Left ventricle myocardium inferior (tissue), 1 donor: ENCODE data around the gene RPL7A. TPM values are rescaled to one million over a fixed set of nuclear protein-coding genes. Genes with fewer than 3 reads are reported as not detected.
"Not testable (repeated sequence)": the region's sequence is repeated elsewhere in the genome, so short reads cannot be mapped to it uniquely, and the experiment has no call there.

Experiments used
- DNase-seq: peaks from one replicate; pipeline ENCODE4 v3.0.0-alpha.2; 2020
- H3K27ac ChIP-seq: fragments of 200-600 bp; replicated peaks from 2 replicates; pipeline ENCODE4 v1.8.0; 2021
- H3K27me3 ChIP-seq: fragments of 200-600 bp; 2 replicates; pipeline ENCODE4 v1.8.0; 2021; ENCODE audit warnings: low read depth
- H3K36me3 ChIP-seq: fragments of 200-600 bp; 2 replicates; pipeline ENCODE4 v1.8.0; 2021
- H3K4me1 ChIP-seq: fragments of 200-600 bp; 2 replicates; pipeline ENCODE4 v1.8.0; 2021
- H3K4me3 ChIP-seq: fragments of 200-600 bp; 2 replicates; pipeline ENCODE4 v1.8.0; 2021; ENCODE audit warnings: mild to moderate bottlenecking, moderate library complexity
- H3K9me3 ChIP-seq: fragments of 200-600 bp; replicated peaks from 2 replicates; pipeline ENCODE4 v1.8.0; 2021
- intact Hi-C: fragments of 100-400 bp; cut with micrococcal nuclease; formaldehyde crosslinking; loops from one replicate; pipeline ENCODE4 v1.11.0; 2022
- total RNA-seq: library from RNA; stranded (reverse); fragmentation: NEBNext Ultra II Directional; extraction: Animal tissue kit (Norgen Biotek cat#: 25700); gene quantifications from one replicate; pipeline ENCODE4 v1.2.1, GENCODE V29; 2021
- TF ChIP-seq, protein P1 (sequence below): fragments of 200-600 bp; IDR thresholded peaks from 2 replicates; pipeline ENCODE4 v1.8.0; 2021; ENCODE audit warnings: antibody characterized with exemption, mild to moderate bottlenecking, borderline replicate concordance
- donor health status: DM: no; HTN: yes; CAD: no; lungs with severe emphysema.

The RPL7A gene
- total RNA-seq, 1 donor from 2014 or later = 859 TPM

DNA sequence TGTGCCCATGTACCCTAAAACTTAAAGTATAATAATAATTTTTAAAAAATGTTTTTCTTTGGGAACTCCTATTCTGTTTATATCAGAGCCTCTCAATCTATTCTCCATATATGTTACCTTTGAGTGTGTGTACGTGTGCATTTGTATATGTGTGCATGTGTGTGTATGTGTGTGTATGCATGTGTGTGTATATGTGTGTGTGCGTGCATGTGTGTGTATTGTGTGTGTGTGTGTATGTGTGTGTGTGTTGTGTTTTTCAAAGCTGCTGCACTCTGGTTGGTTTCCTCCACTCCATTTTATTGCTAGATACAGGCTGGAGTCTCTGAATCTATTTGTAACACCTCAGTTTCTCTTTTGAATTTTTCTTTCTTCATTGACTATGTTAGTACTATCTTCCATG, 32.0 kb upstream of the RPL7A start:
- Histone ChIP-seq H3K36me3 (no peaks in the 10 kb centered on the region), H3K27me3 (peaks cover 14% of the 10 kb centered on the region), H3K4me1 (no peaks in the 10 kb centered on the region), H3K9me3 (no peaks in the 10 kb centered on the region), H3K4me3 (no peak overlapping the region), H3K27ac (no peak overlapping the region)
- TF ChIP-seq, protein P1, sequence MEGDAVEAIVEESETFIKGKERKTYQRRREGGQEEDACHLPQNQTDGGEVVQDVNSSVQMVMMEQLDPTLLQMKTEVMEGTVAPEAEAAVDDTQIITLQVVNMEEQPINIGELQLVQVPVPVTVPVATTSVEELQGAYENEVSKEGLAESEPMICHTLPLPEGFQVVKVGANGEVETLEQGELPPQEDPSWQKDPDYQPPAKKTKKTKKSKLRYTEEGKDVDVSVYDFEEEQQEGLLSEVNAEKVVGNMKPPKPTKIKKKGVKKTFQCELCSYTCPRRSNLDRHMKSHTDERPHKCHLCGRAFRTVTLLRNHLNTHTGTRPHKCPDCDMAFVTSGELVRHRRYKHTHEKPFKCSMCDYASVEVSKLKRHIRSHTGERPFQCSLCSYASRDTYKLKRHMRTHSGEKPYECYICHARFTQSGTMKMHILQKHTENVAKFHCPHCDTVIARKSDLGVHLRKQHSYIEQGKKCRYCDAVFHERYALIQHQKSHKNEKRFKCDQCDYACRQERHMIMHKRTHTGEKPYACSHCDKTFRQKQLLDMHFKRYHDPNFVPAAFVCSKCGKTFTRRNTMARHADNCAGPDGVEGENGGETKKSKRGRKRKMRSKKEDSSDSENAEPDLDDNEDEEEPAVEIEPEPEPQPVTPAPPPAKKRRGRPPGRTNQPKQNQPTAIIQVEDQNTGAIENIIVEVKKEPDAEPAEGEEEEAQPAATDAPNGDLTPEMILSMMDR = no peak
- intact Hi-C loops = no loop called here
- DNase-seq = no peak

DNA sequence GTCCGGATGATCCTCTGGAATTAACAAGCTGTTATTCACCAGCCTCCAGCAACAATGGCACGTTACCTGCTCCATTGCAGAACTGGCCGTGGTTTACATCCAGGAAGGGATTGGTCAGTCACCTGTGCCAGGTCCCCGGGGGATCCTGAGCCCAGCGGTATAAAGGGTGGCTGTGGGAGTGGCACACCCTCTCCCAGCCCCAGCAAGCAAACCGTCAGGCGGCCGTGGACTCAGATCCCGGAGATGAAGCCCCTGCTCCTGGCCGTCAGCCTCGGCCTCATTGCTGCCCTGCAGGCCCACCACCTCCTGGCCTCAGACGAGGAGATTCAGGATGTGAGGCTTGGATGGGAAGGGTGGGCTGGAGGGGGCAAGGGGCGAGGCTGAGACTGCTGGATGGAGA, 30.5 kb upstream of the RPL7A start:
- H3K27ac ChIP-seq, H3K4me1 ChIP-seq, intact Hi-C loops, H3K36me3 ChIP-seq, DNase-seq, H3K4me3 ChIP-seq, H3K9me3 ChIP-seq: not testable (repeated sequence)
- peaks cover 14% of the 10 kb centered on the region for H3K27me3 ChIP-seq

DNA sequence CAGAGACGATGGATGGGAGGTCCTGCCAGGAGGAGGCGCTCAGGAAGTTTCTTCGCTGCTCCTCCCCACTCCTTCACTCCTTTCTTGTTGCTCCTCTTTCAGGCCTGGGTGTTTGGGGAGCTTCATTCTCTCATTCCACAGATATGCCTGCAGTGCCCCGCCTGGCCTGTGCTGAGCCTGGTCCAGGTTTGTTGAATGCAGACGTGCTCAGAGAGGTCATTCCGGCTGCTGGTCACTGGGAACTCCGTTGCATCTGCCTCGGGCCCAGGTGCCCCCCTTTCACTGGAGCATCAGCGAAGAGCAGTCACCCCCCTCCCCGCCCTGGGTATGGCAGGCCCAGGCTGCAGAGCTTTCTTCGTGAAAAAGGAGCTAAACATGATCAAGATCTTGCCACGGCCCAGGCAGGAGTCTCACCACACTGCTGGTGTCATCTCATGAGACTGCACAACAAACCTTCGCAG, 27.6 kb upstream of the RPL7A start:
- Histone ChIP-seq H3K27ac (no peak overlapping the region), H3K36me3 (no peaks in the 10 kb centered on the region), H3K4me1 (no peaks in the 10 kb centered on the region), H3K27me3 (peaks cover 14% of the 10 kb centered on the region), H3K4me3 (no peak overlapping the region), H3K9me3 (no peaks in the 10 kb centered on the region)
- TF ChIP-seq, protein P1 = no peak
- no peak for DNase-seq
- intact Hi-C loops = loop anchor here (10.0 kb wide), 1 partner anchor 136 kb away; no protein-coding TSS in a partner anchor

DNA sequence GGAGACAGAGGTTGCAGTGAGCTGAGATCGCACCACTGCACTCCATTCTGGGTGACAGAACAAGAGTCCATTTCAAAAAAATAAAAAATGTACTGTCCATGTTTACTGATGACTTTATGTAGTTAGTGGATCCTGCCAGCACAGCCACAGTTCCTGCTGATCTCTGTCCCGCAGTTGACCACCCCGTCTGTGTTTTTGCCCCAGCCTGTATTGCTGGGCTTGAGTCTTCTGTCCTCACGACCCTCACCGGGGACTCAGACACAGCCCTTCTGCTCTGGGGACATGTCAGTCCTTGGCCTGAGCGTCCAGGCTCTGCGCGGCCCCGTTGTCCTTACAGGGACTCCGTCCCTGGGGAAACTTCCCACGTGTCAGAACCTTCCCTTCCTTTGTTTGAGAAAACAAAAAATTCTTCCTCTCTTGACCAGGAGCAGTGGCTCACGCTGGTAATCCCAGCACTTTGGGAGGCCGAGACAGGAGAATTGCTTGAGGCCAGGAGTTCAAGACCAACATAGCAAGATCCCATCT, 26.5 kb upstream of the RPL7A start:
- Histone ChIP-seq H3K27me3 (peaks cover 14% of the 10 kb centered on the region), H3K27ac (no peak overlapping the region), H3K4me1 (no peaks in the 10 kb centered on the region), H3K4me3 (no peak overlapping the region), H3K9me3 (no peaks in the 10 kb centered on the region), H3K36me3 (no peaks in the 10 kb centered on the region)
- intact Hi-C loops = loop anchor here (10.0 kb wide), 1 partner anchor 137 kb away; no protein-coding TSS in a partner anchor
- TF ChIP-seq, protein P1 = no peak
- DNase-seq = no peak

DNA sequence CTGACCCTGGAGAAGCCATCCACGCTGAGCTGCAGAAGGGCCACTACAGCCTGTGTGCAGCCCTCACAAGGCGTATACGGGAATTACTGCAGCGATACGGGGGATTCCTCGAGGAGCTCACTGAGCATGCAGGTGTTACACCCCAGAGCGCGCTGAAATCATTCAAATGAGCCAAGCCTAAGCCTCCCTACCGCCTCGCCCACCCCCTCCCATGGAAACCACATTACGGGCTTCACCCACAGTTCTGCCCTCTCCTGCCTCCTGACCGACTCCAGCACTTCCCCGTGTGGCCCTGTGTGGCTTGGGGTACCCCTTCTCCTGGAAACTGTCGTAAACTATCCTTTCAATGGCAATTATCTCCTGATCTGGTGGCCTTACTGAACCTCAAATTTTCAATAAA, 25.3 kb upstream of the RPL7A start:
- Histone ChIP-seq H3K36me3 (no peaks in the 10 kb centered on the region), H3K9me3 (no peaks in the 10 kb centered on the region), H3K4me3 (no peak overlapping the region), H3K4me1 (no peaks in the 10 kb centered on the region), H3K27ac (no peak overlapping the region), H3K27me3 (peaks cover 12% of the 10 kb centered on the region)
- TF ChIP-seq, protein P1 = no peak
- no peak for DNase-seq
- intact Hi-C loops = loop anchor here (10.0 kb wide), 1 partner anchor 138 kb away; no protein-coding TSS in a partner anchor

DNA sequence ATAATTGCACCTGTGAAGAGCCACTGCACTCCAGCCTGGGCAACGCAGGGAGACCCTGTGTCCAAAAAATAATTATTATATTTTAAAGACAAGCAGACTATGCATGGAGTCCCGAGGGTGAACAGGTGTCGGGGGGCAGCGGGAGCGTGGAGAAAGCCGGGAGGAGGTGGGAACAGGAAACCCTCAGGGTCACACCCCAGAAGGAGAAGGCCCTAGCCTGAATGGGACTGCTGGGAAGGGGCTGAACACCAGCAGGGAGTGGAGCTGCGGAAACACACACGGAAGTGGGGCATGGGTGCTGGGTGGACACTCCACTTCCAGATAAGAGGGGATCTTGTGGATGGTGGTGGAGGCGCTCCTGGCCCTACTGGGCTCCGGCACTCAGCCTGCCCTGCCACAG, 24.8 kb upstream of the RPL7A start:
- no peaks in the 10 kb centered on the region for H3K4me1 ChIP-seq
- H3K27ac ChIP-seq = no peak overlapping the region
- H3K4me3 ChIP-seq = no peak overlapping the region
- TF ChIP-seq, protein P1 = no peak
- no peak for DNase-seq
- no peaks in the 10 kb centered on the region for H3K9me3 ChIP-seq
- H3K36me3 ChIP-seq = no peaks in the 10 kb centered on the region
- peaks cover 12% of the 10 kb centered on the region for H3K27me3 ChIP-seq
- intact Hi-C loops = loop anchor here (10.0 kb wide), 1 partner anchor 138 kb away; no protein-coding TSS in a partner anchor
